GM18526 (cell line): Measurements from ENCODE around the gene RPS26.

Experiments
- POLR2A ChIP-seq: IDR thresholded peaks from 3 replicates; pipeline ENCODE4 v1.6.1; 2011; ENCODE audit not compliant: insufficient read length; ENCODE audit errors: extremely low read depth

Gene RPS26

GRCh38 chr12:56017181-56017580 is 24.5 kb upstream of the RPS26 start:
- no peak for TF ChIP-seq POLR2A

DNA sequence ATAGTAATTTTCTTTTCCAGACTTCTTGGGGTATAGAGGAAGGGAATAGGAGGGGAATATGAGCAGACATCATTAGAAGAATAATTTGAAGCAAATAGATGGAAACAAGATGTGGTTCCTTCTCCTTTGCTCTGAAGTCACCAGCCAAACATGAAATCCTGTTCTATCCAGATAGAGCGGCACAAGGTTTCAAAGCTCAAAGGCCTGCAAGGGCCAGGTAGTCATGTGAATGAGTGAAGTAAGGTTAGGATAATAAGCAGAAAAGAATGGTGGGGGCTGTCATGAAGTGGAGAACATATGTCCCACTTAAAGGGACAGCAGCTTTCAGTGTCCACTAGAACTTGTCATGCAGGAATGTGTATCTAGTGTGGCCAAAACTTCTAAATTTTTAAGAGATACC is 23.4 kb upstream of the RPS26 start:
- TF ChIP-seq POLR2A: no peak

DNA sequence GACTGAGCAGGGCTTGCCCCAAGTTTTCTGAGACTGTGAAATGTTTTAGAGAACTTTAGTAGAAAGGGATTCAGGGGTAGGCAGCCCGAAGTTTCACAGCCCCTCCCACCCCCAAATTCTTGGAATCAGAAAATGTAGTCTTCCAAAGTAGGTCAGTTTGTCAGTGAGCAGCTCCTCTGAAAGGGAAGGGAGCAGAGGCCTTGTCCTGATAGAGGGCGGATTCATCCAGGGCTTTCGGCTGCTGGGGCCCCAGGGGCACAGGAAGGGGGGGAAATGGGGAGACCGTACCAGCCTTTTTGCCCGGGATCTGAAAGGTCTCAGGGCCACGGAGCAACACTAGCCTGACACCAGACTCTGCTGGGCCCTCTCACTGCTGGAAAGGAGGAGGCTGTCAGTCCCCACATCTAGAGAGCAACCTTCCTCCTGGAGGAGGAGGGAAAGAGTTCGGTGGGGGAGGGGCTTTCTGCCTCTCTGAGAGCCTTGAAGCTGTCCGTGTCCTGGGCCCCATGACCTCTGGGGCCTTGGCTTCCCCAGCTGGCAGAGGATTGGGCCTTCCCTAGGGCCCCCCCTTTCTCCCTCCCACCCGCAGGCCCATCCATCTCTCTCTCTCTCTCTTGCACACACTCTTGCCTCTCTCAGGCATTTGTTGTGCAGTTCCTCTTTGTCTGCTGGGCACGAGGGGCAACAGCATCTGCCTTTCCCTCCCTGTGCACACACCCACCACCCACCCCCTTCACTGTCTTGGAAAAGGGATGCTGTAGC is 21.1 kb upstream of the RPS26 start, which contains the start of gene IKZF4:
Gene IKZF4, plus strand, starts transcription at position 621 of the 762 bp plus-strand sequence. CDS start 451 bp downstream, outside the sequence.
- no peak for TF ChIP-seq POLR2A

DNA sequence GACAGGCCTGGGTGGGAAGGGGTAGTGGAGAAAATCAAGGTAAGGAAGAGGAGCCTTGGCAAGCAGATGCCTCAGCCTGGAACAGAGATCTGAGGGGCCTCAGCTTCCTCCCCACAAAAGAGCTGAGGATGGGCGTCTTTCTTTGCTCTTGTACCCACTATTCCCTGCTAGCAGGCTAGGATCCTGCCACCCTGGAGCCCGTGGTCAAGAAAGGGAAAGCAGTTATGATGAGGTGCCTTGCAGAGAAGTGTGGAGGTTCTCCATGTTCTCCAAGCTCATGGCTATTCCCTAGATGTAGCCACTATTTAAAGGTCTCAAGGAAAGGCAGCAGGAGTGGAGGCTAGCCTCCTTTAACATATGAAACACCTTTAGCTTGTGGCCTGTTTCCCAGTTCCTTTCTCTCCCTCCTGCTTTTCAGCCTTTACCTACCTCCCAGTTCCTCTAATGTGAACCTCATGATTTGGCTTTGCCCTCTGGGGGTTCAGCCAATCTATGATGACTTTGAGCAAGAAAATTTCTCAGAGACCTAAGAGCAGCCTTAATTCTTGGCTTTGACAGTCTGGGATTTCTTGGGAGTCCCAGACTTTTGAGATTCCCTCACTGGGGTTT is 19.7 kb upstream of the RPS26 start:
- TF ChIP-seq POLR2A: no peak

GRCh38 chr12:56028511-56029165 is 13.1 kb upstream of the RPS26 start:
- no peak for TF ChIP-seq POLR2A

DNA sequence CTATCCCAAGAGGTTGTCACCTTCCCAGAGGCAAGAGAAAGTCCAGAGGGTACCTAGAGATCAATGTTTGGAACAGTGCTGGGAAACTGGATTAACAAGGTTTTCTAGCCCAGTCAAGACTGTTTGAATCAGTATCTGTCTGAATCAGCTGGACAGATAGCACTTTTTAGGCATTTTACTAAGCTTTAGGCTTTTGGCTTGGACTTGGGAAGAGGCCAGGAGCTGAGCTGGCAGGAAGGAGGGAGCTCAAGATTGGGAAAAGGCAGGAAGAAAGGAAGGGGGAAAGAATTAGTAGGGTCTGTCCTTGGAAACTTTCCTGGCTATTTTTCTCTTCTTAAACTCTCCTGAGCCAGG is 12.6 kb upstream of the RPS26 start:
- TF ChIP-seq POLR2A: no peak

DNA sequence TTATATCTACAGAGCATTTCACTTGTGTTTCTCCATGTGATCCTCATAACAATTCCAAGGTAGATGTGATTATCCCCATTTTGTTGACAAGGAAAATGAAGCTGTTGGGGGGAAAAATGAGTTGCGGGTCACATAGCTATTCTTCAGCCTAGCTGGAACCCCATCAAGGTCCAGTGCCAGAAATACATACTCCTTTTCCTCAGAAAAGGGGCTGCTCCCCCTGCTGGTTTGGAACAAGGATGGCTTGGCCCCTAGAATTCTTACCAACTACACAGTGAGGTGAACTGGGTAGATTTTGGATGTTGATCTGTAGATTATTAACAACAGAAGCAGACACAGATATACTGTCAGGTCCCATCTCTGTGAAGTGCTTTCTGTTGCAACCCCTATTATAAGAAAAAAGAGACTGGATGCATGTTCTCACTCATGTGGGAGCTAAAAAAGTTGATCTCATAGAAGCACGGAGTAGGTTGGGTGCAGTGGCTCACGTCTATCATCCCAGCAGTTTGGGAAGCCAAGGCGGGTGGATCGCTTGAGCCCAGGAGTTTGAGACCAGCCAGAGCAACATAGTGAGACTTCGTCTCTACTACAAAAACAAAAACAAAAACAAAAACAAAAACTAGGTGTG is 11.9 kb upstream of the RPS26 start:
- TF ChIP-seq POLR2A: no peak

- no peak for TF ChIP-seq POLR2A
These were observed 9.7 kb upstream of the RPS26 start for GRCh38 chr12:56031987-56032386.

GRCh38 chr12:56034586-56035332 is 7.0 kb upstream of the RPS26 start:
- no peak for TF ChIP-seq POLR2A

DNA sequence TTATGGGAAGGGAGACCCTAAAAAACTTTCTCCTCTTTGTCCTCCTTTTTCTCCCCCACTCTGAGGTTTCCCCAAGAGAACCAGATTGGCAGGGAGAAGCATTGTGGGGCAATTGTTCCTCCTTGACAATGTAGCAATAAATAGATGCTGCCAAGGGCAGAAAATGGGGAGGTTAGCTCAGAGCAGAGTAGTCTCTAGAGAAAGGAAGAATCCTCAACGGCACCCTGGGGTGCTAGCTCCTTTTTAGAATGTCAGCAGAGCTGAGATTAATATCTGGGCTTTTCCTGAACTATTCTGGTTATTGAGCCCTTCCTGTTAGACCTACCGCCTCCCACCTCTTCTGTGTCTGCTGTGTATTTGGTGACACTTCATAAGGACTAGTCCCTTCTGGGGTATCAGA is 4.6 kb upstream of the RPS26 start:
- TF ChIP-seq POLR2A: no peak

DNA sequence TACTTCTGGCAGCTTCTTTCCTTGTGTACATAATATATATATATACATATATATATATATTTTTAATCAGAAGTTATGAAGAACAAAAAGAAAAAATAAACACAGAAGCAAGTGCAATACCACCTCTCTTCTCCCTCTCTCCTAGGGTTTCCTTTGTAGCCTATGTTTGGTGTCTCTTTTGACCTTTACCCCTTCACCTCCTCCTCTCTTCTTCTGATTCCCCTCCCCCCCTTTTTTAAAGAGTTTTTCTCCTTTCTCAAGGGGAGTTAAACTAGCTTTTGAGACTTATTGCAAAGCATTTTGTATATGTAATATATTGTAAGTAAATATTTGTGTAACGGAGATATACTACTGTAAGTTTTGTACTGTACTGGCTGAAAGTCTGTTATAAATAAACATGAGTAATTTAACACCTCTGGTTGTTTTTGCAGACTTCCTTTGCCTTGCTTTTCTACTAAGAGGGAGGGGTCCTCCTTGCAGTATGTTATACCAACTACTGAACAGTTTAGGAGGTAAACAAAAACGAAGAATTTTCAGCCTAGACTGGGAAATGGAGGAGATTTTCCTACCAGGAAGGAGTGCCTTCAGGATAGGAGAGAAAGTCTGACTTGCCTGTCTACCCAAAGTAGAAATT is 3.6 kb upstream of the RPS26 start:
- no peak for TF ChIP-seq POLR2A

- no peak for TF ChIP-seq POLR2A
These were observed 1.6 kb upstream of the RPS26 start for GRCh38 chr12:56040151-56040550.

- TF ChIP-seq POLR2A: no peak
These were observed 661 bp upstream of the RPS26 start for GRCh38 chr12:56040963-56041551.

- TF ChIP-seq POLR2A: no peak
These were observed 1.1 kb downstream of the RPS26 start for GRCh38 chr12:56042843-56043242.
